H1 (cell line): ENCODE results near the gene LIMK2. TPM values are rescaled to one million over a fixed set of nuclear protein-coding genes. Genes with fewer than 3 reads are reported as not detected.

Experiments used
- CTCF ChIA-PET: fragments of 300-600 bp; sonication (Branson Sonifier 250); formaldehyde crosslinking; loops from one replicate; lab custom pipeline; 2021; ENCODE audit not compliant: partially characterized antibody; lab: Charles Lee
- POLR2A ChIA-PET: fragments of 300-600 bp; sonication (Branson Sonifier 250); formaldehyde crosslinking; loops from one replicate; lab custom pipeline; 2021; ENCODE audit warnings: inconsistent platforms; ENCODE audit not compliant: partially characterized antibody; lab: Charles Lee
- DNase-seq, 2 experiments: peaks; one replicate each; pipeline versions ENCODE4 v3.0.0 to v3.0.0-alpha.2; 2010 to 2022; ENCODE audit warnings: low spot score in 2 of 2, low read depth in 1 of 2, mixed read lengths in 1 of 2
- FAIRE-seq: peaks from 2 replicates; lab custom pipeline; 2011; peaks lifted over from hg19 to GRCh38; lab: Jason Lieb, UNC
- H2AFZ ChIP-seq: 2 replicates; pipeline ENCODE4 v1.8.1; 2012; ENCODE audit warnings: low read length, inconsistent platforms
- H2AK5ac ChIP-seq: 2 replicates; pipeline ENCODE4 v1.6.1; 2013; ENCODE audit warnings: low read depth, low read length
- H2BK120ac ChIP-seq: replicated peaks from 2 replicates; pipeline ENCODE3; 2013; ENCODE audit warnings: low read depth, low read length, inconsistent platforms
- H2BK12ac ChIP-seq: 2 replicates; pipeline ENCODE4 v1.6.1; 2013; ENCODE audit warnings: low read depth, low read length
- H2BK15ac ChIP-seq: 2 replicates; pipeline ENCODE4 v1.6.1; 2013; ENCODE audit warnings: low read length
- H2BK20ac ChIP-seq: 2 replicates; pipeline ENCODE4 v1.6.1; 2013; ENCODE audit warnings: low read length
- H2BK5ac ChIP-seq: 2 replicates; pipeline ENCODE4 v1.6.1; 2013; ENCODE audit warnings: low read depth, low read length
- H3K14ac ChIP-seq: 2 replicates; pipeline ENCODE4 v1.6.1; 2013; ENCODE audit warnings: inconsistent platforms; ENCODE audit not compliant: insufficient read length
- H3K18ac ChIP-seq: 2 replicates; pipeline ENCODE4 v1.6.1; 2013; ENCODE audit warnings: low read length; ENCODE audit errors: extremely low read depth
- H3K23ac ChIP-seq: 2 replicates; pipeline ENCODE4 v1.6.1; 2013; ENCODE audit warnings: inconsistent platforms; ENCODE audit not compliant: insufficient read length
- H3K23me2 ChIP-seq: 2 replicates; pipeline ENCODE4 v1.6.1; 2013; ENCODE audit warnings: low read depth, low read length
- H3K27ac ChIP-seq: 2 replicates; pipeline ENCODE4 v1.6.1; 2011; ENCODE audit warnings: low read depth, low read length, inconsistent platforms
- H3K27me3 ChIP-seq, 4 experiments: replicated peaks in 1 of 4; 1 replicate in 1 of 4; 2 replicates in 3 of 4; pipeline versions ENCODE4 v1.6.1 to v1.8.1; 2011 to 2013; ENCODE audit warnings: low read length in 3 of 4, mild to moderate bottlenecking in 3 of 4, inconsistent platforms in 2 of 4, mixed read lengths in 2 of 4, moderate library complexity in 1 of 4; ENCODE audit not compliant: control insufficient read depth in 3 of 4, insufficient read depth in 3 of 4; ENCODE audit errors: extremely low read depth in 1 of 4
- H3K36me3 ChIP-seq, 4 experiments: 2 replicates each; pipeline versions ENCODE4 v1.6.1 to v1.8.1; 2011 to 2013; ENCODE audit warnings: mild to moderate bottlenecking in 4 of 4, low read length in 3 of 4, moderate library complexity in 2 of 4, control low read depth in 1 of 4, inconsistent platforms in 1 of 4; ENCODE audit not compliant: insufficient read depth in 4 of 4, control insufficient read depth in 2 of 4
- H3K4ac ChIP-seq: replicated peaks from 2 replicates; pipeline ENCODE3; 2013; ENCODE audit warnings: low read length, low read depth, mixed read lengths, inconsistent platforms; ENCODE audit not compliant: insufficient read length
- H3K4me1 ChIP-seq, 4 experiments: replicated peaks in 1 of 4; 1 replicate in 1 of 4; 2 replicates in 3 of 4; pipeline versions ENCODE4 v1.6.1 to v1.8.1; 2011 to 2013; ENCODE audit warnings: low read length in 3 of 4, inconsistent platforms in 2 of 4, mixed read lengths in 1 of 4; ENCODE audit not compliant: insufficient read depth in 4 of 4, control insufficient read depth in 3 of 4
- H3K4me2 ChIP-seq, 2 experiments: 2 replicates each; pipeline versions ENCODE4 v1.6.1 to v1.8.1; 2011 to 2013; ENCODE audit warnings: low read depth in 2 of 2, low read length in 2 of 2, control low read depth in 1 of 2, inconsistent platforms in 1 of 2, mild to moderate bottlenecking in 1 of 2; ENCODE audit not compliant: insufficient read depth in 1 of 2
- H3K4me3 ChIP-seq, 4 experiments: fragments of 200-600, 300-600 bp in 1 of 4; sonication (generic), shearing (Covaris generic), sonication (Bioruptor Twin) in 1 of 4; 2 replicates each; pipeline versions ENCODE4 v1.5.1 to v1.8.1; 2011 to 2016; ENCODE audit warnings: low read length in 4 of 4, low read depth in 3 of 4, control low read depth in 2 of 4, inconsistent platforms in 2 of 4, mild to moderate bottlenecking in 2 of 4, mixed read lengths in 1 of 4, moderate library complexity in 1 of 4; ENCODE audit not compliant: insufficient read depth in 2 of 4; ENCODE audit errors: extremely low read depth in 1 of 4
- H3K56ac ChIP-seq: replicated peaks from 2 replicates; pipeline ENCODE3; 2013; ENCODE audit warnings: low read depth, mild to moderate bottlenecking, mixed read lengths, low read length, inconsistent platforms; ENCODE audit not compliant: insufficient read length
- H3K79me1 ChIP-seq: 2 replicates; pipeline ENCODE4 v1.6.1; 2013; ENCODE audit warnings: low read depth, low read length, control low read depth
- H3K79me2 ChIP-seq, 2 experiments: 2 replicates each; pipeline versions ENCODE4 v1.6.1 to v1.8.1; 2012 to 2013; ENCODE audit warnings: low read length in 2 of 2, mild to moderate bottlenecking in 2 of 2, inconsistent platforms in 1 of 2; ENCODE audit not compliant: insufficient read depth in 2 of 2, control insufficient read depth in 1 of 2
- H3K9ac ChIP-seq, 4 experiments: replicated peaks in 1 of 4; 1 replicate in 1 of 4; 2 replicates in 3 of 4; pipeline versions ENCODE4 v1.6.1 to v1.8.1; 2011 to 2013; ENCODE audit warnings: low read depth in 3 of 4, low read length in 3 of 4, control low read depth in 2 of 4, mild to moderate bottlenecking in 2 of 4, moderate library complexity in 2 of 4, inconsistent platforms in 1 of 4; ENCODE audit errors: extremely low read depth in 1 of 4
- H3K9me3 ChIP-seq, 2 experiments: 2 replicates each; pipeline versions ENCODE4 v1.6.1 to v1.8.1; 2012 to 2013; ENCODE audit warnings: mild to moderate bottlenecking in 2 of 2, moderate library complexity in 2 of 2, control low read depth in 1 of 2, inconsistent platforms in 1 of 2, low read depth in 1 of 2, low read length in 1 of 2, mixed read lengths in 1 of 2; ENCODE audit not compliant: insufficient read depth in 2 of 2
- H4K20me1 ChIP-seq, 2 experiments: replicated peaks in 1 of 2; 2 replicates each; pipeline versions ENCODE3 to v1.8.1; 2011 to 2013; ENCODE audit warnings: inconsistent platforms in 2 of 2, low read length in 2 of 2, mild to moderate bottlenecking in 1 of 2; ENCODE audit not compliant: insufficient read depth in 2 of 2, control insufficient read depth in 1 of 2
- H4K5ac ChIP-seq: 2 replicates; pipeline ENCODE4 v1.6.1; 2013; ENCODE audit warnings: low read length, low read depth, mixed read lengths, inconsistent platforms; ENCODE audit not compliant: insufficient read length
- H4K8ac ChIP-seq: 2 replicates; pipeline ENCODE4 v1.8.0; 2013; ENCODE audit warnings: mild to moderate bottlenecking, moderate library complexity, low read length, inconsistent platforms; ENCODE audit not compliant: insufficient read depth; ENCODE audit errors: extremely low read depth
- H4K91ac ChIP-seq: replicated peaks from 2 replicates; pipeline ENCODE3; 2013; ENCODE audit warnings: low read length, mixed read lengths, inconsistent platforms; ENCODE audit not compliant: insufficient read length
- EP300 ChIP-seq, 2 experiments: IDR thresholded peaks; 1 replicate in 1 of 2; 2 replicates in 1 of 2; pipeline ENCODE4 v1.6.1; 2011 to 2012; ENCODE audit warnings: low read depth in 2 of 2, low read length in 2 of 2, mild to moderate bottlenecking in 2 of 2, borderline replicate concordance in 1 of 2, inconsistent platforms in 1 of 2, moderate library complexity in 1 of 2
- JUND ChIP-seq: IDR thresholded peaks from 2 replicates; pipeline ENCODE4 v1.6.1; 2011; ENCODE audit warnings: mild to moderate bottlenecking, improper control_type of control experiment, low read length
- SP2 ChIP-seq: IDR thresholded peaks from 2 replicates; pipeline ENCODE4 v1.6.1; 2012; ENCODE audit warnings: mild to moderate bottlenecking, low read length, inconsistent platforms
- TEAD4 ChIP-seq: IDR thresholded peaks from 2 replicates; pipeline ENCODE4 v1.6.1; 2012; ENCODE audit warnings: low read depth, low read length, inconsistent platforms, mixed read lengths
- WGBS, 2 experiments: shearing (Covaris generic) in 1 of 2; methylation state at CpG; one replicate each; pipeline versions ENCODE4 v1.1.6 to v1.1.7; 2013 to 2015; ENCODE audit warnings: low lambda C conversion rate in 2 of 2, mixed read lengths in 2 of 2, inconsistent platforms in 1 of 2, low coverage in 1 of 2, missing lambda C conversion rate in 1 of 2; ENCODE audit not compliant: insufficient replicate concordance in 2 of 2, insufficient coverage in 1 of 2, insufficient read length in 1 of 2; ENCODE audit errors: extremely low coverage in 1 of 2, missing lambda C conversion rate in 1 of 2; 5-methylcytosine and 5-hydroxymethylcytosine counted together
- polyA plus RNA-seq, 7 experiments: library from polyadenylated mRNA; depleted of rRNA in 3 of 7; stranded (reverse) in 5 of 7; unstranded in 2 of 7; fragments of >200 nt in 5 of 7; fragments of 200-250 nt in 2 of 7; gene quantifications; 1 replicate in 5 of 7; 2 replicates in 1 of 7; 4 replicates in 1 of 7; pipeline versions ENCODE4 v1.2.1 to v1.2.3, GENCODE V29; 2011 to 2013; ENCODE audit warnings: missing spikeins in 2 of 7, mixed read lengths in 2 of 7
- total RNA-seq: library from RNA; stranded (reverse); fragmentation: NEBNext Ultra II Directional; extraction: Animal tissue kit (Norgen Biotek cat#: 25700); gene quantifications from 2 replicates; pipeline ENCODE4 v1.2.1, GENCODE V29; 2021

LIMK2 gene
- total and polyA plus RNA-seq, 2 of the 8 experiments (the other 6 are each of a cell fraction or from before 2014, with no cell fraction given), result 13.2 to 37.6 TPM

GRCh38 chr22:31277741-31278140 lies 65.6 kb downstream of the LIMK2 start:
- ChIA-PET CTCF (interaction anchor here (0.9 to 1.0 kb wide), 2 partner anchors 19 to 36 kb away, joined by 3 read pairs; no protein-coding TSS in a partner anchor), POLR2A (interaction anchor here (1.2 to 1.4 kb wide), 2 partner anchors 60 to 65 kb away, joined by 5 to 6 read pairs; no protein-coding TSS in a partner anchor)
- no peak overlapping the region for H2BK120ac ChIP-seq
- H4K91ac ChIP-seq, result no peak overlapping the region
- H2AFZ ChIP-seq, result no peak overlapping the region
- peaks cover 3 to 5% of the 10 kb centered on the region in 2 experiments for H4K20me1 ChIP-seq
- H2BK15ac ChIP-seq, result no peak overlapping the region
- no peaks in the 10 kb centered on the region for H3K79me1 ChIP-seq
- 86% methylated on average over 5 of the region's 5 CpGs; no CpG with 5 or more reads in 1 of the 2 experiments for WGBS, 2 experiments
- no peak overlapping the region for H3K56ac ChIP-seq
- no peak overlapping the region for H3K9ac ChIP-seq
- H3K18ac ChIP-seq, result no peak overlapping the region
- H2BK5ac ChIP-seq, result no peak overlapping the region
- no peak overlapping the region for H3K27ac ChIP-seq
- H2BK12ac ChIP-seq, result no peak overlapping the region
- H3K4me1 ChIP-seq, result no peaks in the 10 kb centered on the region
- DNase-seq (no peak), FAIRE-seq (no peak)
- H4K5ac ChIP-seq, result no peak overlapping the region
- no peak overlapping the region for H3K4ac ChIP-seq
- H3K27me3 ChIP-seq, result no peaks in the 10 kb centered on the region
- no peaks in the 10 kb centered on the region for H3K9me3 ChIP-seq
- H3K36me3 ChIP-seq, result peaks cover 15 to 44% (median 25%) of the 10 kb centered on the region in 4 experiments
- no peak overlapping the region for H2AK5ac ChIP-seq
- H3K14ac ChIP-seq, result no peak overlapping the region
- no peak overlapping the region for H3K4me3 ChIP-seq
- H3K23ac ChIP-seq, result no peak overlapping the region
- no peak overlapping the region for H3K4me2 ChIP-seq
- H4K8ac ChIP-seq, result no peak overlapping the region
- no peak overlapping the region for H2BK20ac ChIP-seq
- H3K79me2 ChIP-seq, result no peaks in the 10 kb centered on the region
- no peaks in the 10 kb centered on the region for H3K23me2 ChIP-seq
- TF ChIP-seq SP2 (no peak), TEAD4 (no peak), JUND (no peak), EP300 (IDR thresholded peaks at IDR 0.05; ENCODE audit: borderline replicate concordance in 1 of 2, low read depth in 2 of 2, low read length in 2 of 2) (no peak)
